OCI-LY1 (cell line): ENCODE data around the gene DNAH14.

Source experiments
- CTCF ChIP-seq: fragments of 200-600 bp; sonication (generic), shearing (Covaris generic); IDR thresholded peaks from 2 replicates; pipeline ENCODE4 v1.5.1; 2017; ENCODE audit warnings: mild to moderate bottlenecking, antibody characterized with exemption, low read length, moderate library complexity, mixed read lengths
- EZH2 ChIP-seq: fragments of 200-600 bp; sonication (generic), shearing (Covaris generic); IDR thresholded peaks from 2 replicates; pipeline ENCODE4 v1.8.0; 2017; ENCODE audit warnings: borderline replicate concordance, mixed run types, mild to moderate bottlenecking, antibody characterized with exemption, low read length, moderate library complexity, mixed read lengths

DNA sequence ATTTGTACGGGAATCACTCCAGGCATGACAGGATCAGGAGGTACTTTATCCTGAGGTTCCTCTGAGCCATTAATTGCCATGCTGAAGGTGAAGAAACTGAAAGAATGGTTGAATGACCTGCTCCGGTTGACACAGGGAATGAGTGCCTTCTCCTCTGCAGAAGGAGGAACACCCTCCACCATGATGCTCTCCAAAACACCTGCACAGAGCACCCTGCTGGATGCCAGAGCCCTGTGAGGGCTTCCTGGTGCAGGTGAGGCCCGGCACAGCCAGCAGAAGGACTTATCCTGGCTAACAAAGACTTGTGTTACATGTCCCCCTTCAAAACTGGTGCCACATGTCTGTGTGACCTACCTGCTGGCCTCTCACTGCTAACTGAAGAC, 512.6 kb downstream of the DNAH14 start:
- TF ChIP-seq CTCF, result no peak
- TF ChIP-seq EZH2, result no peak
